ENCODE data around the gene COL4A6. TPM values are rescaled to one million over a fixed set of nuclear protein-coding genes. Genes with fewer than 3 reads are reported as not detected.

COL4A6 gene
- total RNA-seq, 1 donor from 2014 or later = 1.8 TPM

DNA sequence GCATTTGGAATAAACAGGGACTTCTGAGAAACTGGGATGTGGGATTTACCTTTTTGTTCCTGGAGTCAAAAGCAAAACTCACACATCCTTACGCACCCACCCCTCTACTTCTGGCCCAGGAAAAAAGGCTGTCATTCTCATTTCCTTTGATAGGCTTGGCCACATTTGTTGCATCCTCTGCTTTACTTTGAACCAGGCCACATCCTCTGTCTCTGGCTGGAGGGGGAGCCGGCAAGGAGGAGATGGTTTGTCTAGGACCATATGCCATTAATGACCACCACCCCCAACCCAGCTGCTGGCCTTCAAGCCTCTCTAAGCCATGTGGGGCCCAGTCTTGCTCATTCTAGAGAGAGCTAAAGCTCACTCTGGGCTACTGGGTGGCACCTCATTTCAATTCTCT lies 282.1 kb downstream of the COL4A6 start:
- H3K4me3 ChIP-seq = no peak overlapping the region

DNA sequence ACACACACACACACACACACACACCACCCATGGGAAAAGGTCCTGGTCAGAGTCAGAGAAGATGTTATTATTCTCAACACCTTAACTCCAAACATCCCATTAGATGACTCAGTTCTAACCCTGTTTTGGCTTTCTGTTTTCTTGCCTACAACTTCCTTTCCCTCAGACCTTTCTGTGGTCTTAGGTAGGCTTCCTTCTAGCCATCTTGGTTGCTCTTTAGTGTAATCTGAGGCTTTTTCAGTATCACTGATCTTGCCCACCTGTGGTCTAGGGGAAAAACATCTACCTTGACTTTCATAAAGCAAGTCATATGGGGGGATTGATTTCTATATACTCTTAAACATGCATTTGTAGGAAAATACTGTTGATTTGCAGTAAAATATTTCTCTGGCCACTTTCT lies 289.7 kb downstream of the COL4A6 start:
- H3K27ac ChIP-seq = no peak overlapping the region
- ATAC-seq = no peak
- H3K9me3 ChIP-seq = no peaks in the 10 kb centered on the region
- intact Hi-C loops (cut with DNase I) = no loop called here
- no peaks in the 10 kb centered on the region for H3K36me3 ChIP-seq
- H3K27me3 ChIP-seq = no peaks in the 10 kb centered on the region
- TF ChIP-seq, protein P1, sequence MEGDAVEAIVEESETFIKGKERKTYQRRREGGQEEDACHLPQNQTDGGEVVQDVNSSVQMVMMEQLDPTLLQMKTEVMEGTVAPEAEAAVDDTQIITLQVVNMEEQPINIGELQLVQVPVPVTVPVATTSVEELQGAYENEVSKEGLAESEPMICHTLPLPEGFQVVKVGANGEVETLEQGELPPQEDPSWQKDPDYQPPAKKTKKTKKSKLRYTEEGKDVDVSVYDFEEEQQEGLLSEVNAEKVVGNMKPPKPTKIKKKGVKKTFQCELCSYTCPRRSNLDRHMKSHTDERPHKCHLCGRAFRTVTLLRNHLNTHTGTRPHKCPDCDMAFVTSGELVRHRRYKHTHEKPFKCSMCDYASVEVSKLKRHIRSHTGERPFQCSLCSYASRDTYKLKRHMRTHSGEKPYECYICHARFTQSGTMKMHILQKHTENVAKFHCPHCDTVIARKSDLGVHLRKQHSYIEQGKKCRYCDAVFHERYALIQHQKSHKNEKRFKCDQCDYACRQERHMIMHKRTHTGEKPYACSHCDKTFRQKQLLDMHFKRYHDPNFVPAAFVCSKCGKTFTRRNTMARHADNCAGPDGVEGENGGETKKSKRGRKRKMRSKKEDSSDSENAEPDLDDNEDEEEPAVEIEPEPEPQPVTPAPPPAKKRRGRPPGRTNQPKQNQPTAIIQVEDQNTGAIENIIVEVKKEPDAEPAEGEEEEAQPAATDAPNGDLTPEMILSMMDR (IDR thresholded peaks at IDR 0.05) = no peak
- H3K4me1 ChIP-seq = no peaks in the 10 kb centered on the region
- no peak for DNase-seq
- no peak overlapping the region for H3K4me3 ChIP-seq

More for the DNA sequence above, 282.1 kb downstream of the COL4A6 start:
- TF ChIP-seq, protein P1 (IDR thresholded peaks at IDR 0.05) = no peak
- H3K9me3 ChIP-seq = no peaks in the 10 kb centered on the region
- no peaks in the 10 kb centered on the region for H3K36me3 ChIP-seq
- no peaks in the 10 kb centered on the region for H3K27me3 ChIP-seq
- DNase-seq = no peak
- no peaks in the 10 kb centered on the region for H3K4me1 ChIP-seq
- ATAC-seq = no peak
- intact Hi-C loops (cut with DNase I) = no loop called here
- no peak overlapping the region for H3K27ac ChIP-seq

DNA sequence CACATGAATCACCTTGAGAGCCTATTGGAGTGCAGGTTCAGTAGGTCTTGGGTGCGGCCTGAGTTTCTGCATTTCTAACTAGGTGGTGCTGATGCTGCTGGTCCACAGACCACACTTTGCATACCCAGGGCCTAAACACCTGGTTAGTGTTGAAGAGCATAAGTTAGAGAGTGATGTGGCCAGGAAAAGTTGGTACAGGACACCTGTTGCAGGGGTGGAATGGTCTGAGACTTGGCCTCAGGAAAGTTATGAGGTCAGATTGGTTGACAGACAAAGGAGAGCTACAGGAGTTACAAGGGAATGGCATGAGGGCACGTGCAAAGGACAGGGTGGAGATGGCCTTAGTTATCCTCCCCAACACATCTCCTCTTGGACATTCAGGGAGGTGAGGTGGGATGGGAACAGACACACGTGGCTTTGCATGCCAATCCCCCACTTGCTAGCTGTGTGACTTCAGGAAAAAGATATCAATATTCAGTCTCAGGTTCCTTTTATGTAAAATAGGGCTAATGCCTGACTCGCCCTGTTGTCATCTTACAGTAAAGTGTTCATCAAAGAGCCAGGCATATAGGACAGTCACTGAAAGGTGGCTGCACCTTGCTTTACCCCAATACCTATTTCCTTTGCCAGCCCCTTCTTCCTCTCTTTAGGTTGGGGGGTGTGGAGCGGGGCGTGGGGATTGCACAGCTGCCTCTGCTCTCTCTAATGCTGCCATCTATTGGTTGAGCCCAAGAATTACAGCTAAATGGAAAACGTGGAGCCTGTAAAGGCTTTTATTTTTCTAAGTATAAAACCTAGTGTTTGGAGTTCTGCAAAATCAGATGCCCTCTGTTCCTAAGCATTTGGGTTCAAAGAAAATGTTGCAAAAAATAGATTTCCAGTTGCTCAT lies 299.2 kb downstream of the COL4A6 start:
- intact Hi-C loops (cut with DNase I) = no loop called here
- no peaks in the 10 kb centered on the region for H3K4me1 ChIP-seq
- H3K27ac ChIP-seq = no peak overlapping the region
- DNase-seq (no peak), ATAC-seq (no peak)
- TF ChIP-seq, protein P1 (IDR thresholded peaks at IDR 0.05) = peak; percentile 32
- no peak overlapping the region for H3K4me3 ChIP-seq
- H3K9me3 ChIP-seq = no peaks in the 10 kb centered on the region
- H3K36me3 ChIP-seq = no peaks in the 10 kb centered on the region
- no peaks in the 10 kb centered on the region for H3K27me3 ChIP-seq

DNA sequence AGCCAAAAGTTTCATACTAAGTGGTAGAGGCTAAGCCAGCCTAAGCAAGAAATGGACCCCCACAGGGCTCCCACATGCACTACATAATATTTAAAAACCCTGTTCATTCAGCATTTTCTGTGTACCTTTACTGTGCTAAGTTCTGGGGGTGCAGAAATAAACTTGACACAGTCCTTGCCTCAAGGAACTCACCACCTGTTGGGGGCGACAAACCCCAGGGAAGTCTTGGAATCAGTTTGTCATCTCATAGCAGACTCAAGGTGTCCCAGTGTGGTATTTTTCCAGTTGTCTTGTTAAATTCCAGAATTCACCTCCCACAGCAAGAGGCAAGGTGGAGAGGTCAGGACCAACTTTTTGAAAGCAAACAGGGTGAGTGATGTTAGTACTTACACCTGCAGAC lies 303.5 kb downstream of the COL4A6 start:
- Histone ChIP-seq H3K27ac (no peak overlapping the region), H3K4me3 (no peak overlapping the region), H3K27me3 (no peaks in the 10 kb centered on the region), H3K9me3 (no peaks in the 10 kb centered on the region), H3K4me1 (no peaks in the 10 kb centered on the region), H3K36me3 (no peaks in the 10 kb centered on the region)
- TF ChIP-seq, protein P1 (IDR thresholded peaks at IDR 0.05) = no peak
- DNase-seq (no peak), ATAC-seq (no peak)
- intact Hi-C loops (cut with DNase I) = no loop called here

DNA sequence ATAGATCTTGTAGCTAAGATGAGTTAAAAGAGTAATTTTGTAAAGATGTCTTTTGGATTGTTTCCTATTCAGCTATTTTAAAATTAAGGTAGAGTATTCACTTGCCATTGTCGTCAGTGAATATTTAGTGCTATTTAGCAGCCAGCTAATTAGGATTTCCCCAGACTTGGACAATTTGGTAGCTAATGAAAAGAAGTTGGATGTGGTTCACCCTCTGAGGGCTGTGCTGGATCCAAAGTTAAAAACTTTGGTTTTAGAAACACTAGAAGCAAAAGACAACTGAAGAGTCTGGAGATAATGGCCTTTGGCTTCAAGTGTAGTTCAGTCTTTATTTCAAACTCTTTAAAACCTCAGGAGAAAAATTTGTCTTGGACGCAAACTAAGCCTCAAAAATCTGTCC lies 305.3 kb downstream of the COL4A6 start:
- Histone ChIP-seq H3K36me3 (no peaks in the 10 kb centered on the region), H3K27me3 (no peaks in the 10 kb centered on the region)
- DNase-seq = no peak

More for the DNA sequence above, 305.3 kb downstream of the COL4A6 start:
- Histone ChIP-seq H3K4me3 (no peak overlapping the region), H3K4me1 (no peaks in the 10 kb centered on the region), H3K27ac (no peak overlapping the region), H3K9me3 (no peaks in the 10 kb centered on the region)
- intact Hi-C loops (cut with DNase I) = no loop called here
- TF ChIP-seq, protein P1 (IDR thresholded peaks at IDR 0.05) = no peak
- no peak for ATAC-seq

Measured in upper lobe of right lung (tissue), 1 donor.